Middle frontal gyrus (tissue), 1 donor: ENCODE data around the gene MSANTD4.
"Not testable (repeated sequence)": the region's sequence is repeated elsewhere in the genome, so short reads cannot be mapped to it uniquely, and the experiment has no call there.

Experiments
- DNase-seq: peaks from one replicate; pipeline ENCODE4 v3.0.0-alpha.2; 2015; ENCODE audit warnings: low spot score; ENCODE audit errors: extremely low spot score

The MSANTD4 gene

DNA sequence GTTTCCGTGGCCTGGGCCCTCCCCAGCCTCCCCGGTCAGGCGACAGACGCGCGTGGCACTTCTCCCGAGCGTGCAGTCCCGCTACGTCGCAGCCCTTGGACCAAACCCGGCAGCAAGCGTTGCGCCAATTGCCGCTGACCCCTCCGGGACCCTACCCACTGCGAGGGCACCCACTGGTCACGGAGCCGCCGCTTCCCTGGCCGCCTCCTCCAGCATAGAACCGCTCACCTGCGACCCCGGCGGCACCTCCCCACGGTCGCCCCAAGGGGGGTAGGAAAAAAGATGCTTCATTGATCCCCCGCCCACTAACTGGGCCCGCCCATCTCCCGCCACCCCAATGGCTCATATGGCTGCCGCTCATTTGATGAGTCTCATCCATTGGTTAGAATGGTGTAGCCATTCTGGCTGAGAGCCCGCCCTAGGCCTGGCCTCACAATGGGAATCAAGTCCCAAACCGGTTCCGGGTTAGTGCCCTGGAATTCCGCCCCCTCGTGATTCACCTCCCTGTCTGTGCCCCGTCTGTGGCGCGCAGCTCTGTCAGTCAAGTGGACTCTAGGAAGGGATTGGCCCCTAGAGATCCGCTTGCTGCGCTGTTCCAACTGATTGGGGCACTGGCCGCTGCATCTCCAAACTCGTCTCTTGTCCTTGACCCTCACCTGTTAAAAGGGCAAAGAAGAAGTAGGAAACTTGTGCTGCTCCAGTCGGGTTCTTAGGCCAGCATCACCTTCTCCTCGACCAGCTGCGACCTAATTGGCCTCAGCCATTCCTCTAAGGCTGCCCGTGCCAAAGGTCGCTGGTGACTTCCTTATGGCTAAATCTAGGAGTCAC is at the start of gene MSANTD4:
Gene MSANTD4 (minus strand): TSS at position 274 of the 828 bp plus-strand sequence. CDS start 11,323 bp downstream, outside the sequence.
- DNase-seq = peak; percentile 100

DNA sequence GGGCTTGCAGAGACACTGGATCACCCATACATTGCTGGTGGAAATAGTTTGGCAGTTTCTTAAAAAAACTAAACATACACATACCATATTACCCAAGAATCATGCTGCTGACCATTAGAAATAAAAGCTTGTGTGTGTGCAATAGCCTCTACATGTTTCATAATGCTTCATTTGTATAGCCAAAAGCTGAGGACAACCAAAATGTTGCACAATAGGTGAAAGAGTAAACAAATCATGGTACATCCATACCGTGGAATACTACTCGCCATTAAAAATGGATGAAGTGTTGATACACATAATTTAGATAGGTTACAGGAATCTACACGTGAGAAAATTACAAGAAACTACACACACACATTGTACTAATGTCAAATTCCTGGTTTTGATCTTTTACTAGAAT is 48.6 kb upstream of the MSANTD4 start:
- DNase-seq = no peak

DNA sequence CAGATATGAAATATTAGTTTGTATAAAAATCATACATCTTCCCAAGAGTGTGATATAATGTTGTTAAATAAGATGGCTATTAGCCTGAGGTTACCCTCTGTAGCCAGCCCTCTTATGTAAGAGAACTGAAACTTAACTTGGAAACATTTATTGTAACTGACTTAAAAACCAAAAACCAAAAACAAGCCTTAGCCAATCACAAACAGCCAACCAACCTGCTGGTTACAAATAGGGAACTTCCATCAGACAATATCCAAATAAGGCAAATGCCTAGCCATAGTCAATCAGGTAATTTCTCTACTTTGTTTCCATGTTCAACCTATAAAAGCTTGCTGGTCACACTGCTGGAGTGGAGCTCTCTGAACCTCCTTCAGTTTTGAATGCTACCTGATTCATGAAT is 41.0 kb upstream of the MSANTD4 start:
- no peak for DNase-seq

GRCh38 chr11:106061954-106062949 is 40.2 kb upstream of the MSANTD4 start:
- DNase-seq = no peak

DNA sequence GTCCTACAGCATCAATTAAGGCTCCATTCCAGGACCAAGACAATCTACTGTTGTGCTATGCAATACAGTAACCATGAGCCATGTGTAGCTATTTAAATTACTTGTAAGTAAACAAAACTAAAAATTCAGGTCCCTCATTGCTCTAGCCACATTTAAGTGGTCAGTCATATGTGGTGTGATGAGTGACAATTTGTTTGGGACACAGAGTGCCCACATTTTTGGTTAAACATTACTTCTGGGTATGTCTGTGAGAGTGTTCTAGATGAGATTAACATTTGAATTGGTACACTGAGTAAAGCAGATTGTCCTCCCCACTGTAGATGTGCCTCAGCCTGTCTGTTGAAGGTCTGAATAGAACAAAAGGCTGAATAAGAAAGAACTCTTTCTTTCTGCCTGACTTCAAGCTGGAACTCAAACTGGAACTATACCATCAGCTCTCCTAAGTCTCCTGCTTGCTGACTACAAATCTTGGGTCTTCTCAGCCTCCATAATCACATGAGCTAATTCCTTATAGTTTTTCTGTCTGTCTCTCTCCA is 39.3 kb upstream of the MSANTD4 start:
- DNase-seq = no peak

DNA sequence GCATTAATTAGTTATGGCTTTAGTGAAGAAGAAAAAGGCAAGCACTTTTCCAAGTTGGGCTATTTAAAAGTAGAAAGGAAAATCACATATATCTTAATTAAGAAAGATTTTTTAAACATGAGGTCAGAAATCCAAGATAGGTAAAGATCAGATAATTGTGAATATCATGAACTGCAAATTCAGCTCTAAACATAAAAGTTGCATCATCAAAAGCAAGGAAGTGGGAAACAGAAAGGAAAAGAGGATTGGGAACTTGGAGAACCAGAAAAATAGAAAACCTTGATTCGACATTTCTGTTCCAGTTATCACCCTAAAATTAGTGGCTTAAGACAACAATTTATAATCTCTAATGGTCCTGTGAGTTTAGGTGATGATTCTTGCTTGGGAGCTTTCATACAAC is 37.6 kb upstream of the MSANTD4 start:
- DNase-seq = no peak

- DNase-seq = not testable (repeated sequence)
Measured at GRCh38 chr11:106058377-106058776, 36.3 kb upstream of the MSANTD4 start.

- no peak for DNase-seq
Measured at GRCh38 chr11:106051103-106051502, 29.1 kb upstream of the MSANTD4 start.

- DNase-seq = no peak
Measured at GRCh38 chr11:106049727-106050476, 27.9 kb upstream of the MSANTD4 start.

DNA sequence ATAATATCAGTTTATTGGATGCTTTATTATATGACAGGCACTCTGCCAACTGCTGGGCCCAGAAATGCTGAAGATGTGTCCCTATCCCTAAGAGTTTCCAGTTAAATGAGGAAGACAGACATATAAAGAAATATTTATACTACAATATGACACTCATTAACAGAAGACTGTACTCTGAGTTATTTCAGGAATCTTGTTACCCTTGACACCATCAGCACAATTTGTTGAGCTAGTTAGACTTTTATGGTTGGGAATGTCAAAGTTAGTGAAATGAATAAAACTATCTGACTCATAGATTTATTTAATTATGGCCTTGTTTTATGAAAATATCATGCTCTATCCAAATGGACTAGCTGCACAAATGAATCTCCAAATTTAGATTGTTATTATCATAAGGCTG is 25.6 kb upstream of the MSANTD4 start:
- no peak for DNase-seq

DNA sequence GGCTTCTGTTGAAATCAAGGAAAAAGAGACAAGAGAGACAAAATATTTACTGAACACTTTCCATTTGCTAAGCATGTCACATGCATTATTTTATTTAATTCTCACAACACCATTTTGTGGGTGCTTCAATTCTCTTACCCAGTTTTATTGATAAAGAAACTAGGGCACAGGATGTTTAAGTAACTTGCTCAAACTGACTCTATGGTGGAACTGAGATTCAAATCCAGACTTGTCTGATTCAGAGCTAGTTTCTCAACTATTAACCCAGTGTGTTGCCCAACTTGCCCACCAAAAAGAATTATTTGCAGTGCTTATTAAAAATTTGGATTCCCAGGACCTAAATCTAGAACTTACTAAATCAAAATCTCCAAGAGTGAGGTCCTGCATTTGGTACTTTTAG is 21.5 kb upstream of the MSANTD4 start:
- no peak for DNase-seq

- DNase-seq = no peak
Measured at GRCh38 chr11:106032861-106033260, 10.8 kb upstream of the MSANTD4 start.

DNA sequence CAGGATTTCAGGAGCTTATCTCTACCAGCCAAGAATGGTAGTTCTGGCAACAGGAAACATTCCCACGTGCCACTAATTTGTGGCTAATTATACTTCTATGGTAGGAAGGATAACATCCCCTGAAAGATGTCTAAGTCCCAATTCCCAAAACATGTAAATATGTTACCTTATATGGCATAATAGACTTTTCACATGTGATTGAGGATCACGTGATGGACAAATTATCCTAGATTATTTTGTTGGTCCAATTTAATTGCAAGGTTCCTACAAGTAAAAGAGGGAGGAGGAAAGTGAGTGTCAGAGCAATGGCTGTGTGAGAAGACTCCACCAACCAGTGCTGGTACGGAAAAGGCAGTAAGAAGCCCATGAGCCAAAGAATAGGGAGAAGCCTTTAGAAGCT is 9.9 kb upstream of the MSANTD4 start:
- DNase-seq = no peak

GRCh38 chr11:106031202-106031810 is 9.3 kb upstream of the MSANTD4 start:
- DNase-seq = no peak

- no peak for DNase-seq
Measured at GRCh38 chr11:106030609-106031008, 8.6 kb upstream of the MSANTD4 start.

GRCh38 chr11:106022795-106023275 is 795 bp upstream of the MSANTD4 start:
- DNase-seq = no peak

- DNase-seq = no peak
Measured at GRCh38 chr11:106021181-106021966, 666 bp downstream of the MSANTD4 start.

- DNase-seq = no peak
Measured at GRCh38 chr11:106017093-106017492, 4.9 kb downstream of the MSANTD4 start.

DNA sequence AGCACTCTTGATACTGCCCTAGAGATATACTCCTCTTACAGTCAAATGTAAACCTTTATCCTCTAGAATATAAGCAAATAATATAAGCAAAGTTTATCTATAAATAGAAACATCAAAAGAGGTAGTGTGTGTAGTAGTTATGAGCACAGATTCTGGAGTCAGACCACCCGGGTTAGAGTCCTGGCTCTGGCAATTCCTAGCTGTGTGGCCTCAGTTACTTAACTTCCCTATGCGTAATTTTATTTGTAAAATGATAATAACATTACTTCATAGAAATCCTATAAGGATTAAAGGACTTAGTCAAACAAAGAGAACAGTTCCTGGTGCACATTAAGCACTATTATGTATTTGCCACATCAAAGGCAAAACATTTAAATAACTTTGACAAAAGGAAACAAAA is 7.0 kb downstream of the MSANTD4 start:
- no peak for DNase-seq

DNA sequence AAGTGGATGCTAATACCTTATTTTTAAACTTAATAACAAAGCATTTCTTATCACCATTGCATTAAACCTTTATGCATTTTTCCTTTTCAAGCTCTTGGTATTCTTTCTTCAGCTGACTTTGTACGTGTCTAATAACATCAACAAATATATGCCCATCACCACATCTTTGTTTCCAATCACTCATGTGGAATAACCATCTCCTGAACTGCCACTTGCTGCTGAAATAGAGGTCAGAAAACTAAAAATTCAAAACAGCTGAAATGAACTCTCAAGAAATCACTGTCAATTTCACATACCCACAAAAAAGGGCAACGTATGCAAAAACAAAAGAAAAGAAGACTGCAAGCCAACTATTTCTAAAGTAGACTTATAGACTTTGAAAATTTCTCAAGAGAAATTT is 7.4 kb downstream of the MSANTD4 start:
- no peak for DNase-seq
